ENCODE results near the gene PTPRO. TPM values are rescaled to one million over a fixed set of nuclear protein-coding genes. Genes with fewer than 3 reads are reported as not detected.

The PTPRO gene
- polyA plus RNA-seq, 1 of the 3 experiments (the other 2 are of a cell fraction), result 1.4 TPM

DNA sequence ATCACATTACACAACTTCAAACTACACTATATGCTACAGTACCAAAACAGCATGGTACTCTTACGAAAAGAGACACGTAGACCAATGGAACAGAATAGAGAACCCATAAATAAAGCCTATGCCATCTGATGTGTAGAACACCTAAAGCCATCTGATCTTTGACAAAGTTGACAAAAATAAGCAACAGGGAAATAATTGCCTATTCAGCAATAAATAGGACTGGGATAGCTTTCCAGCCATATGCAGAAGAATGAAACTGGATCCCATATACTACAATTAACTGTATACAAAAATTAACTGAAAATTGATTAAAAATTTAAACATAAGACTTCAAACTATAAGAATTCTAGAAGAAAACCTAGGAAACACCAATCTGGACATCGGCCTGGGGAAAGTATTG lies 120.7 kb downstream of the PTPRO start (continued):
- TF ChIP-seq FOXM1 (IDR thresholded peaks at IDR 0.05; ENCODE audit: low read depth) (no peak), GATA2 (CRISPR knock-in tag; IDR thresholded peaks at IDR 0.05) (no peak), EZH2phosphoT487 (IDR thresholded peaks at IDR 0.05; ENCODE audit: borderline replicate concordance, low read depth) (no peak), USF1 (IDR thresholded peaks at IDR 0.05; ENCODE audit: borderline replicate concordance, low read depth) (no peak), TEAD4 (IDR thresholded peaks at IDR 0.05; ENCODE audit: borderline replicate concordance, insufficient read depth) (no peak), MEF2A (IDR thresholded peaks at IDR 0.05; ENCODE audit: borderline replicate concordance, low read depth) (no peak), EP300 (IDR thresholded peaks at IDR 0.05; ENCODE audit: borderline replicate concordance in 1 of 2, low read depth in 1 of 2, low read length in 1 of 2) (no peak), TCF12 (IDR thresholded peaks at IDR 0.05) (no peak), GABPA (IDR thresholded peaks at IDR 0.05; ENCODE audit: low read depth) (no peak), JUND (IDR thresholded peaks at IDR 0.05) (no peak), FOSL2 (IDR thresholded peaks at IDR 0.05; ENCODE audit: borderline replicate concordance, low read depth) (no peak), NFIC (IDR thresholded peaks at IDR 0.05; ENCODE audit: borderline replicate concordance) (no peak), POLR2AphosphoS5 (IDR thresholded peaks at IDR 0.05; ENCODE audit: low read depth, low read length) (no peak)

DNA sequence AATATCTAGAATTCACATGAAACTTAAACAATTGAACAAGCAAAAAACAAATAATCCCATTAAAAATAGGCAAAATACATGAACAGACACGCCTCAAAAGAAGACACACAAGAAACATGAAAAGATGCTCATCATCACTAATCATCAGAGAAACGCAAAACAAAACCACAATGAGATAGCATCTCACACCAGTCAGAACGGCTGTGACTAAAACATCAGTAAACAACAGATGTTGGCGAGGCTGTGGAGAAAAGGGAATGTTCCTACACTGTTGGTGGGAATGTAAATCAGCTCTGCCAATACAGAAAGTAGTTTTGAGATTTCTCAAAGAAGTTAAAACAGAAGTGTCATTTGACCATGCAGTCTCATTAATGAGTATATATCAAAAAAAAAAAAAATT lies 121.3 kb downstream of the PTPRO start:
- WGBS (ENCODE audit: low lambda C conversion rate), result 57% methylated on average over 4 of the region's 4 CpGs
- no peak for TF ChIP-seq REST (IDR thresholded peaks at IDR 0.05; ENCODE audit: low read depth, low read length)
- no peak for TF ChIP-seq MEF2A (IDR thresholded peaks at IDR 0.05; ENCODE audit: borderline replicate concordance, low read depth)
- no peak for TF ChIP-seq PBX3 (IDR thresholded peaks at IDR 0.05)
- TF ChIP-seq, protein P1, sequence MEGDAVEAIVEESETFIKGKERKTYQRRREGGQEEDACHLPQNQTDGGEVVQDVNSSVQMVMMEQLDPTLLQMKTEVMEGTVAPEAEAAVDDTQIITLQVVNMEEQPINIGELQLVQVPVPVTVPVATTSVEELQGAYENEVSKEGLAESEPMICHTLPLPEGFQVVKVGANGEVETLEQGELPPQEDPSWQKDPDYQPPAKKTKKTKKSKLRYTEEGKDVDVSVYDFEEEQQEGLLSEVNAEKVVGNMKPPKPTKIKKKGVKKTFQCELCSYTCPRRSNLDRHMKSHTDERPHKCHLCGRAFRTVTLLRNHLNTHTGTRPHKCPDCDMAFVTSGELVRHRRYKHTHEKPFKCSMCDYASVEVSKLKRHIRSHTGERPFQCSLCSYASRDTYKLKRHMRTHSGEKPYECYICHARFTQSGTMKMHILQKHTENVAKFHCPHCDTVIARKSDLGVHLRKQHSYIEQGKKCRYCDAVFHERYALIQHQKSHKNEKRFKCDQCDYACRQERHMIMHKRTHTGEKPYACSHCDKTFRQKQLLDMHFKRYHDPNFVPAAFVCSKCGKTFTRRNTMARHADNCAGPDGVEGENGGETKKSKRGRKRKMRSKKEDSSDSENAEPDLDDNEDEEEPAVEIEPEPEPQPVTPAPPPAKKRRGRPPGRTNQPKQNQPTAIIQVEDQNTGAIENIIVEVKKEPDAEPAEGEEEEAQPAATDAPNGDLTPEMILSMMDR (IDR thresholded peaks at IDR 0.05), result no peak
- TF ChIP-seq USF1 (IDR thresholded peaks at IDR 0.05; ENCODE audit: borderline replicate concordance, low read depth), result no peak
- TF ChIP-seq POLR2AphosphoS5 (IDR thresholded peaks at IDR 0.05; ENCODE audit: low read depth, low read length), result no peak
- TF ChIP-seq TAF1 (IDR thresholded peaks at IDR 0.05; ENCODE audit: borderline replicate concordance, low read depth, low read length), result no peak
- TF ChIP-seq CHD2 (IDR thresholded peaks at IDR 0.05; ENCODE audit: low read length, partially characterized antibody), result no peak
- TF ChIP-seq, protein P2, sequence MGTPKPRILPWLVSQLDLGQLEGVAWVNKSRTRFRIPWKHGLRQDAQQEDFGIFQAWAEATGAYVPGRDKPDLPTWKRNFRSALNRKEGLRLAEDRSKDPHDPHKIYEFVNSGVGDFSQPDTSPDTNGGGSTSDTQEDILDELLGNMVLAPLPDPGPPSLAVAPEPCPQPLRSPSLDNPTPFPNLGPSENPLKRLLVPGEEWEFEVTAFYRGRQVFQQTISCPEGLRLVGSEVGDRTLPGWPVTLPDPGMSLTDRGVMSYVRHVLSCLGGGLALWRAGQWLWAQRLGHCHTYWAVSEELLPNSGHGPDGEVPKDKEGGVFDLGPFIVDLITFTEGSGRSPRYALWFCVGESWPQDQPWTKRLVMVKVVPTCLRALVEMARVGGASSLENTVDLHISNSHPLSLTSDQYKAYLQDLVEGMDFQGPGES (IDR thresholded peaks at IDR 0.05; ENCODE audit: low read depth, low read length), result no peak
- no peak for TF ChIP-seq ZBTB33 (IDR thresholded peaks at IDR 0.05; ENCODE audit: borderline replicate concordance, low read depth)
- TF ChIP-seq RAD21 (IDR thresholded peaks at IDR 0.05; ENCODE audit: low read length), result no peak

More for the DNA sequence above, 121.3 kb downstream of the PTPRO start:
- Histone ChIP-seq H4K20me1 (ENCODE audit: insufficient read depth) (no peaks in the 10 kb centered on the region), H3F3A (replicated peaks; ENCODE audit: insufficient read depth) (no peaks in the 10 kb centered on the region), H3K4me1 (ENCODE audit: control insufficient read depth in 1 of 2, insufficient read depth in 2 of 2, low read depth in 1 of 2, low read length in 1 of 2) (no peaks in the 10 kb centered on the region), H3K4me2 (no peak overlapping the region), H2AFZ (ENCODE audit: low read depth) (no peak overlapping the region), H3K9me2 (no peaks in the 10 kb centered on the region), H3K9me3 (no peaks in the 10 kb centered on the region), H3K9ac (no peak overlapping the region), H3K4me3 (ENCODE audit: low read depth in 2 of 2, low read length in 1 of 2) (no peak overlapping the region), H3K36me3 (replicated peaks in 1 of 2; ENCODE audit: control insufficient read depth in 1 of 2, insufficient read depth in 2 of 2, low read length in 1 of 2) (no peaks in the 10 kb centered on the region), H3K27ac (ENCODE audit: low read depth in 2 of 2, low read length in 1 of 2) (no peak overlapping the region), H3K27me3 (ENCODE audit: insufficient read depth) (no peaks in the 10 kb centered on the region), H3K79me2 (ENCODE audit: insufficient read depth) (no peaks in the 10 kb centered on the region)
- ChIA-PET CTCF (no interaction called here), POLR2A (no interaction called here)
- DNase-seq, result no peak

Data from SK-N-SH (cell line).